WTC11 (cell line): Measurements from ENCODE around the gene NOL4L.

Experiments
- ATF6 ChIP-seq: sonication (generic); formaldehyde crosslinking; IDR thresholded peaks from 2 replicates; pipeline ENCODE4 v1.8.1; 2023; ENCODE audit warnings: mild to moderate bottlenecking, missing genetic modification reagents
- CTCF ChIP-seq: fragments of 200-600 bp; IDR thresholded peaks from 2 replicates; pipeline ENCODE4 v1.8.0; 2022; ENCODE audit warnings: antibody characterized with exemption
- ETV6 ChIP-seq: sonication (generic); formaldehyde crosslinking; IDR thresholded peaks from 2 replicates; pipeline ENCODE4 v1.8.1; 2022; ENCODE audit warnings: mild to moderate bottlenecking, missing genetic modification reagents
- GRHL2 ChIP-seq: fragments of 250-450 bp; sonication (Bioruptor Pico); IDR thresholded peaks from 2 replicates; pipeline ENCODE4 v1.8.0; 2022; ENCODE audit warnings: mild to moderate bottlenecking, moderate library complexity; ENCODE audit not compliant: insufficient replicate concordance, severe bottlenecking
- JUN ChIP-seq: sonication (generic); formaldehyde crosslinking; IDR thresholded peaks from 2 replicates; pipeline ENCODE4 v1.8.0; 2023; ENCODE audit warnings: mild to moderate bottlenecking, missing genetic modification reagents
- NFYB ChIP-seq: sonication (generic); formaldehyde crosslinking; conservative IDR thresholded peaks from 2 replicates; pipeline ENCODE4 v1.8.0; 2022; ENCODE audit warnings: low read depth, missing genetic modification reagents
- OVOL2 ChIP-seq: fragments of 250-450 bp; sonication (Bioruptor Pico); IDR thresholded peaks from 2 replicates; pipeline ENCODE4 v1.9.0; 2021; ENCODE audit warnings: mild to moderate bottlenecking, borderline replicate concordance
- SMAD4 ChIP-seq: sonication (generic); formaldehyde crosslinking; IDR thresholded peaks from 2 replicates; pipeline ENCODE4 v1.8.0; 2022; ENCODE audit warnings: mild to moderate bottlenecking, missing genetic modification reagents
- USF2 ChIP-seq: sonication (generic); formaldehyde crosslinking; IDR thresholded peaks from 2 replicates; pipeline ENCODE4 v1.8.1; 2023; ENCODE audit warnings: mild to moderate bottlenecking, missing genetic modification reagents, moderate library complexity
- ZNF121 ChIP-seq: sonication (generic); formaldehyde crosslinking; IDR thresholded peaks from 2 replicates; pipeline ENCODE4 v1.8.0; 2023; ENCODE audit warnings: missing genetic modification reagents

- TF ChIP-seq SMAD4 (CRISPR knock-in tag) (no peak), CTCF (no peak), OVOL2 (CRISPR knock-in tag) (no peak), ETV6 (CRISPR knock-in tag) (no peak), ATF6 (no peak), NFYB (CRISPR knock-in tag) (no peak), USF2 (CRISPR knock-in tag) (no peak), GRHL2 (CRISPR knock-in tag) (no peak), ZNF121 (CRISPR knock-in tag) (no peak), JUN (no peak)
These were observed 67.6 kb downstream of the NOL4L start for GRCh38 chr20:32517518-32517873.
